Esophagus muscularis mucosa (tissue), 4 donors: ENCODE results near the gene SYAP1. TPM values are rescaled to one million over a fixed set of nuclear protein-coding genes. Genes with fewer than 3 reads are reported as not detected.
A peak's percentile ranks its signal among the peaks of the same experiment; 100 is the strongest.

Source experiments
- DNase-seq: peaks from one replicate; pipeline ENCODE4 v3.0.0-alpha.2; 2017; ENCODE audit errors: extremely low spot score
- H3K27ac ChIP-seq, 4 donors: fragments of 200-600 bp; sonication (generic); replicated peaks in 1 of 4; 1 replicate in 3 of 4; 2 replicates in 1 of 4; pipeline ENCODE4 v1.5.1; 2016 to 2019; ENCODE audit warnings: mild to moderate bottlenecking in 1 of 4
- H3K27me3 ChIP-seq, 4 donors: fragments of 200-600 bp; sonication (generic); one replicate each; pipeline versions ENCODE4 v1.5.1 to v1.6.0; 2016 to 2019
- H3K36me3 ChIP-seq, 4 donors: fragments of 200-600 bp; sonication (generic); one replicate each; pipeline ENCODE4 v1.5.1; 2016 to 2019
- H3K4me1 ChIP-seq, 4 donors: fragments of 200-600 bp; sonication (generic); one replicate each; pipeline ENCODE4 v1.5.1; 2016 to 2019
- H3K4me3 ChIP-seq, 4 donors: fragments of 200-600 bp; sonication (generic); 1 replicate in 2 of 4; 2 replicates in 2 of 4; pipeline ENCODE4 v1.5.1; 2016 to 2019; ENCODE audit warnings: mild to moderate bottlenecking in 4 of 4, moderate library complexity in 1 of 4
- H3K9me3 ChIP-seq, 4 donors: fragments of 200-600 bp; sonication (generic); 1 replicate in 3 of 4; 2 replicates in 1 of 4; pipeline ENCODE4 v1.5.1; 2016 to 2019
- EP300 ChIP-seq: sonication (generic); formaldehyde crosslinking; IDR thresholded peaks from one replicate; pipeline ENCODE4 v1.6.1; 2017; ENCODE audit warnings: antibody characterized with exemption
- POLR2A ChIP-seq: fragments of 450-650 bp; IDR thresholded peaks from one replicate; pipeline ENCODE4 v1.6.1; 2017; ENCODE audit warnings: antibody characterized with exemption, moderate library complexity, mild to moderate bottlenecking, low read depth
- POLR2AphosphoS5 ChIP-seq, 2 donors: sonication (generic); formaldehyde crosslinking; IDR thresholded peaks; one replicate each; pipeline ENCODE4 v1.6.1; 2017; ENCODE audit warnings: antibody characterized with exemption in 2 of 2
- WGBS: methylation state at CpG from one replicate; pipeline ENCODE4 v1.1.5; 2018; 5-methylcytosine and 5-hydroxymethylcytosine counted together
- intact Hi-C: fragments of 100-400 bp; cut with DNase I; formaldehyde crosslinking; loops from one replicate; pipeline ENCODE4 v1.15.1; 2023
- total RNA-seq, 4 donors: library from RNA; depleted of rRNA; stranded (reverse); fragments of >200 nt; gene quantifications; one replicate each; pipeline versions ENCODE4 v1.1.0 to v1.2.1, GENCODE V29; 2016
- TF ChIP-seq, protein P1 (sequence below), 3 experiments: fragments of 200-600 bp in 2 of 3; fragments of 450-650 bp in 1 of 3; sonication (generic) in 2 of 3; IDR thresholded peaks; one replicate each; pipeline ENCODE4 v1.5.1; 2017 to 2019; ENCODE audit warnings: antibody characterized with exemption in 3 of 3, mild to moderate bottlenecking in 2 of 3, moderate library complexity in 1 of 3

SYAP1 gene
- total RNA-seq, 4 donors from 2014 or later = 22.5 to 30.9 (median 28.5) TPM

DNA sequence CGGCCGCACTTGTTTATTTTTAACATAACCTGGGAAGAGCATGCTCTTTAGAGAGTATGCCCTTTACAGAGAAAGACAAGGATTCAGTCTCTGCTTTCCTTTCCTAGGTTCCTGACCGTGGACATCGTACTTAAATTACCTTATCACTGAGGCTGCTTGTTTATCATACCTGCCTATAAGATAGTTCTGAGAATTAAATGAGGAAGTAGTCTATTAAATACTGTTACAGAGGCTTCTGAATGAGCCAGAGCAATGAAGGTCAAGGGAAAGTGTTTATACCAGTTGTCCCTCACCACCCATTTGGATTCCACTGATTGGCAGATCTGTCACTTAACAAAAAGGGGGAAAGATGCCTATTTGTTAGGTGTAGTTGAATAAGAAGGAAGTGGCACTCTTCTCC, 76.9 kb downstream of the SYAP1 start:
- no peak overlapping the region for H3K27ac ChIP-seq
- no peak for DNase-seq
- intact Hi-C loops = no loop called here
- H3K9me3 ChIP-seq = no peaks in the 10 kb centered on the region
- no peak overlapping the region for H3K4me3 ChIP-seq
- H3K27me3 ChIP-seq = no peaks in the 10 kb centered on the region
- H3K36me3 ChIP-seq = peaks cover 0 to 29% (median 14%) of the 10 kb centered on the region in 4 donors
- peaks cover 0 to 12% (median 3%) of the 10 kb centered on the region in 4 donors for H3K4me1 ChIP-seq
- TF ChIP-seq POLR2AphosphoS5 (IDR thresholded peaks at IDR 0.05) (no peak), EP300 (no peak), POLR2A (no peak)
- TF ChIP-seq, protein P1, sequence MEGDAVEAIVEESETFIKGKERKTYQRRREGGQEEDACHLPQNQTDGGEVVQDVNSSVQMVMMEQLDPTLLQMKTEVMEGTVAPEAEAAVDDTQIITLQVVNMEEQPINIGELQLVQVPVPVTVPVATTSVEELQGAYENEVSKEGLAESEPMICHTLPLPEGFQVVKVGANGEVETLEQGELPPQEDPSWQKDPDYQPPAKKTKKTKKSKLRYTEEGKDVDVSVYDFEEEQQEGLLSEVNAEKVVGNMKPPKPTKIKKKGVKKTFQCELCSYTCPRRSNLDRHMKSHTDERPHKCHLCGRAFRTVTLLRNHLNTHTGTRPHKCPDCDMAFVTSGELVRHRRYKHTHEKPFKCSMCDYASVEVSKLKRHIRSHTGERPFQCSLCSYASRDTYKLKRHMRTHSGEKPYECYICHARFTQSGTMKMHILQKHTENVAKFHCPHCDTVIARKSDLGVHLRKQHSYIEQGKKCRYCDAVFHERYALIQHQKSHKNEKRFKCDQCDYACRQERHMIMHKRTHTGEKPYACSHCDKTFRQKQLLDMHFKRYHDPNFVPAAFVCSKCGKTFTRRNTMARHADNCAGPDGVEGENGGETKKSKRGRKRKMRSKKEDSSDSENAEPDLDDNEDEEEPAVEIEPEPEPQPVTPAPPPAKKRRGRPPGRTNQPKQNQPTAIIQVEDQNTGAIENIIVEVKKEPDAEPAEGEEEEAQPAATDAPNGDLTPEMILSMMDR (IDR thresholded peaks at IDR 0.05) = no peak
- WGBS = 88% methylated on average over 4 of the region's 4 CpGs

DNA sequence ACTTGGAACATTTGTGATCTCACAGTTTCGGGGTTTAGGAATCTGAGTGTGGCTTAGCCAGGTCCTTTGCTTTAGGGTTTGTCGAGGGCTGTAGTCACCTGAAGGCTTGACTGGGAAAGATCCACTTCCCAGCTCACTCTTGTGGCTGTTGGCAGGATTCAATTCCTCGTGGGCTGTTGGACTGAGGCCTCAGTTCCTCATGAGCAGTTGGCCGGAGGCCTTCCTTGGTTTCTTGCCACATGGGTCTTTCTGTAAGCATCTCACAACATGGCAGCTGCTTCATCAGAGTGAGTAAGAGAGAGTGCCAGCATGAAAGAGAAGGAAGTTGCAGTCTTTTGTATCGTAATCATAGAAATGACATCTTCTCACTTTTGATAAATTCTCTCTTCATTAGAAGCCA, 77.9 kb downstream of the SYAP1 start:
- Histone ChIP-seq H3K4me3 (no peak overlapping the region), H3K36me3 (peaks cover 0 to 29% (median 14%) of the 10 kb centered on the region in 4 donors), H3K27ac (no peak overlapping the region), H3K9me3 (no peaks in the 10 kb centered on the region), H3K4me1 (peaks cover 0 to 12% (median 3%) of the 10 kb centered on the region in 4 donors), H3K27me3 (no peaks in the 10 kb centered on the region)
- TF ChIP-seq POLR2A (no peak), POLR2AphosphoS5 (IDR thresholded peaks at IDR 0.05) (peak in 1 of 2 donors; percentile 30)
- TF ChIP-seq, protein P1 (IDR thresholded peaks at IDR 0.05) = no peak
- intact Hi-C loops = no loop called here
- DNase-seq = no peak
- 71% methylated on average over 5 of the region's 5 CpGs for WGBS

GRCh38 chrX:16797841-16798240, 78.4 kb downstream of the SYAP1 start:
- WGBS = 81% methylated on average over 4 of the region's 4 CpGs
- Histone ChIP-seq H3K9me3 (no peaks in the 10 kb centered on the region), H3K4me3 (no peak overlapping the region), H3K27ac (no peak overlapping the region), H3K27me3 (no peaks in the 10 kb centered on the region), H3K36me3 (peaks cover 0 to 31% (median 14%) of the 10 kb centered on the region in 4 donors), H3K4me1 (peaks cover 0 to 12% (median 3%) of the 10 kb centered on the region in 4 donors)
- intact Hi-C loops = no loop called here
- DNase-seq = no peak
- TF ChIP-seq EP300 (no peak), POLR2AphosphoS5 (IDR thresholded peaks at IDR 0.05) (no peak), POLR2A (no peak)
- TF ChIP-seq, protein P1 (IDR thresholded peaks at IDR 0.05) = no peak

DNA sequence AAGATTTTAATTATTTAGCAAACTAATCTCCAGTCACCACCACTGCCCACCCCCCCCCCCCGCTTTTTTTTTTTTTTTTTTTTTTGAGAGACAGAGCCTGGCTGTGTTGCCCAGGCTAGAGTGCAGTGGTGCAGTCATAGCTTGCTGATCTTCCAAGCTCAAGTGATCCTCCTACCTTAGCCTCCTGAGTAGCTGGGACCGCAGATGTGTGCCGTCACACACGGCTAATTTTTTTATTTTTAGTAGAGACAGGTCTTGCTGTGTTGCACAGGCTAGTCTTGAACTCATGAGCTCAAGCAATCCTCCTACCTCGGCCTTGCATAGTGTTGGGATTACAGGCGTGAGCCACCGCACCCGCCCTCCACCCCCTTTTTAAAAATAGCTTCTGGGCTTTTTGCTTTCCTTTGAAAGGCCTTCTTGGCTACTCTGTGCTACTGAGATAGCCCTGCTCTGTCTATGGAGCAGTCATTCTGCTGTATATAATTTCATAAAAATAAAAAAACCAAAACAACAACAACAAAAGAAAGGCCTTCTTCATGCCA, 85.6 kb downstream of the SYAP1 start:
- peaks cover 0 to 13% (median 0%) of the 10 kb centered on the region in 4 donors for H3K36me3 ChIP-seq
- WGBS = 93% methylated on average over 8 of the region's 8 CpGs
- no peak overlapping the region for H3K27ac ChIP-seq
- H3K4me3 ChIP-seq = no peak overlapping the region
- H3K27me3 ChIP-seq = no peaks in the 10 kb centered on the region
- intact Hi-C loops = no loop called here
- H3K9me3 ChIP-seq = no peaks in the 10 kb centered on the region
- no peak for DNase-seq
- TF ChIP-seq, protein P1 (IDR thresholded peaks at IDR 0.05) = no peak
- TF ChIP-seq EP300 (no peak), POLR2AphosphoS5 (IDR thresholded peaks at IDR 0.05) (no peak), POLR2A (no peak)
- peaks cover 7 to 21% (median 19%) of the 10 kb centered on the region in 4 donors for H3K4me1 ChIP-seq

- H3K4me3 ChIP-seq = peak overlapping the region; percentile 24 to 50 (median 44)
- H3K27ac ChIP-seq = peak overlapping the region; percentile 25 to 56 (median 40)
- H3K27me3 ChIP-seq = no peaks in the 10 kb centered on the region
- peaks cover 7 to 21% (median 19%) of the 10 kb centered on the region in 4 donors for H3K4me1 ChIP-seq
- no peak for DNase-seq
- intact Hi-C loops = no loop called here
- H3K9me3 ChIP-seq = no peaks in the 10 kb centered on the region
- TF ChIP-seq POLR2AphosphoS5 (IDR thresholded peaks at IDR 0.05) (no peak), EP300 (no peak), POLR2A (no peak)
- TF ChIP-seq, protein P1 (IDR thresholded peaks at IDR 0.05) = no peak
- peaks cover 0 to 13% (median 0%) of the 10 kb centered on the region in 4 donors for H3K36me3 ChIP-seq
Observed at GRCh38 chrX:16807548-16807947, 88.1 kb downstream of the SYAP1 start.
